Measurements from ENCODE around the gene FAM171A1. TPM values are rescaled to one million over a fixed set of nuclear protein-coding genes. Genes with fewer than 3 reads are reported as not detected.

The FAM171A1 gene
- total and polyA plus RNA-seq, 2 of the 13 experiments (the other 11 are each of a cell fraction or from before 2014, with no cell fraction given): 21.5 to 34.7 TPM

GRCh38 chr10:15333909-15334649, 37.0 kb downstream of the FAM171A1 start (continued):
- TF ChIP-seq, protein P1, sequence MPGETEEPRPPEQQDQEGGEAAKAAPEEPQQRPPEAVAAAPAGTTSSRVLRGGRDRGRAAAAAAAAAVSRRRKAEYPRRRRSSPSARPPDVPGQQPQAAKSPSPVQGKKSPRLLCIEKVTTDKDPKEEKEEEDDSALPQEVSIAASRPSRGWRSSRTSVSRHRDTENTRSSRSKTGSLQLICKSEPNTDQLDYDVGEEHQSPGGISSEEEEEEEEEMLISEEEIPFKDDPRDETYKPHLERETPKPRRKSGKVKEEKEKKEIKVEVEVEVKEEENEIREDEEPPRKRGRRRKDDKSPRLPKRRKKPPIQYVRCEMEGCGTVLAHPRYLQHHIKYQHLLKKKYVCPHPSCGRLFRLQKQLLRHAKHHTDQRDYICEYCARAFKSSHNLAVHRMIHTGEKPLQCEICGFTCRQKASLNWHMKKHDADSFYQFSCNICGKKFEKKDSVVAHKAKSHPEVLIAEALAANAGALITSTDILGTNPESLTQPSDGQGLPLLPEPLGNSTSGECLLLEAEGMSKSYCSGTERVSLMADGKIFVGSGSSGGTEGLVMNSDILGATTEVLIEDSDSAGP (CRISPR knock-in tag; IDR thresholded peaks at IDR 0.05; ENCODE audit: borderline replicate concordance): no peak
- no peak for TF ChIP-seq ZNF264 (CRISPR knock-in tag; IDR thresholded peaks at IDR 0.05)
- TF ChIP-seq, protein P2, sequence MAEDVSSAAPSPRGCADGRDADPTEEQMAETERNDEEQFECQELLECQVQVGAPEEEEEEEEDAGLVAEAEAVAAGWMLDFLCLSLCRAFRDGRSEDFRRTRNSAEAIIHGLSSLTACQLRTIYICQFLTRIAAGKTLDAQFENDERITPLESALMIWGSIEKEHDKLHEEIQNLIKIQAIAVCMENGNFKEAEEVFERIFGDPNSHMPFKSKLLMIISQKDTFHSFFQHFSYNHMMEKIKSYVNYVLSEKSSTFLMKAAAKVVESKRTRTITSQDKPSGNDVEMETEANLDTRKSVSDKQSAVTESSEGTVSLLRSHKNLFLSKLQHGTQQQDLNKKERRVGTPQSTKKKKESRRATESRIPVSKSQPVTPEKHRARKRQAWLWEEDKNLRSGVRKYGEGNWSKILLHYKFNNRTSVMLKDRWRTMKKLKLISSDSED (CRISPR knock-in tag; IDR thresholded peaks at IDR 0.05): no peak
- no peak for TF ChIP-seq SETDB1 (CRISPR knock-in tag; IDR thresholded peaks at IDR 0.05; ENCODE audit: borderline replicate concordance)
- no peak for TF ChIP-seq IKZF1 (IDR thresholded peaks at IDR 0.05)
- no peak for TF ChIP-seq ZNF660 (CRISPR knock-in tag; IDR thresholded peaks at IDR 0.05; ENCODE audit: borderline replicate concordance, low read depth)
- TF ChIP-seq, protein P3, sequence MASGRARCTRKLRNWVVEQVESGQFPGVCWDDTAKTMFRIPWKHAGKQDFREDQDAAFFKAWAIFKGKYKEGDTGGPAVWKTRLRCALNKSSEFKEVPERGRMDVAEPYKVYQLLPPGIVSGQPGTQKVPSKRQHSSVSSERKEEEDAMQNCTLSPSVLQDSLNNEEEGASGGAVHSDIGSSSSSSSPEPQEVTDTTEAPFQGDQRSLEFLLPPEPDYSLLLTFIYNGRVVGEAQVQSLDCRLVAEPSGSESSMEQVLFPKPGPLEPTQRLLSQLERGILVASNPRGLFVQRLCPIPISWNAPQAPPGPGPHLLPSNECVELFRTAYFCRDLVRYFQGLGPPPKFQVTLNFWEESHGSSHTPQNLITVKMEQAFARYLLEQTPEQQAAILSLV (CRISPR knock-in tag; IDR thresholded peaks at IDR 0.05; ENCODE audit: borderline replicate concordance): no peak
- TF ChIP-seq ZNF556 (CRISPR knock-in tag; IDR thresholded peaks at IDR 0.05; ENCODE audit: borderline replicate concordance): no peak
- no peak for TF ChIP-seq RAD51 (IDR thresholded peaks at IDR 0.05; ENCODE audit: borderline replicate concordance)
- TF ChIP-seq JUND (CRISPR knock-in tag; IDR thresholded peaks at IDR 0.05): no peak
- peak; percentile 73; the same call in 1 of the 2 replicates for TF ChIP-seq MLX (CRISPR knock-in tag; IDR thresholded peaks at IDR 0.05)
- TF ChIP-seq ZNF503 (CRISPR knock-in tag; IDR thresholded peaks at IDR 0.05): peak; percentile 90; the same call in 1 of the 2 replicates
- TF ChIP-seq, protein P4, sequence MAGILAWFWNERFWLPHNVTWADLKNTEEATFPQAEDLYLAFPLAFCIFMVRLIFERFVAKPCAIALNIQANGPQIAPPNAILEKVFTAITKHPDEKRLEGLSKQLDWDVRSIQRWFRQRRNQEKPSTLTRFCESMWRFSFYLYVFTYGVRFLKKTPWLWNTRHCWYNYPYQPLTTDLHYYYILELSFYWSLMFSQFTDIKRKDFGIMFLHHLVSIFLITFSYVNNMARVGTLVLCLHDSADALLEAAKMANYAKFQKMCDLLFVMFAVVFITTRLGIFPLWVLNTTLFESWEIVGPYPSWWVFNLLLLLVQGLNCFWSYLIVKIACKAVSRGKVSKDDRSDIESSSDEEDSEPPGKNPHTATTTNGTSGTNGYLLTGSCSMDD (CRISPR knock-in tag; IDR thresholded peaks at IDR 0.05): no peak
- TF ChIP-seq ZNF547 (CRISPR knock-in tag; IDR thresholded peaks at IDR 0.05): no peak
- no peak for TF ChIP-seq ZNF143 (CRISPR knock-in tag; IDR thresholded peaks at IDR 0.05)
- TF ChIP-seq RORA (CRISPR knock-in tag; IDR thresholded peaks at IDR 0.05): no peak
- TF ChIP-seq DPF2 (CRISPR knock-in tag; IDR thresholded peaks at IDR 0.05; ENCODE audit: borderline replicate concordance, low read depth): peak; percentile 69; the same call in 1 of the 2 replicates
